Limb (tissue), 2 donors: ENCODE results near the gene MERTK.
"Not testable (repeated sequence)": the region's sequence is repeated elsewhere in the genome, so short reads cannot be mapped to it uniquely, and the experiment has no call there.

Source experiments
- DNase-seq, 2 donors: peaks; one replicate each; pipeline ENCODE4 v3.0.0-alpha.2; 2016; ENCODE audit errors: extremely low spot score in 2 of 2

MERTK gene

DNA sequence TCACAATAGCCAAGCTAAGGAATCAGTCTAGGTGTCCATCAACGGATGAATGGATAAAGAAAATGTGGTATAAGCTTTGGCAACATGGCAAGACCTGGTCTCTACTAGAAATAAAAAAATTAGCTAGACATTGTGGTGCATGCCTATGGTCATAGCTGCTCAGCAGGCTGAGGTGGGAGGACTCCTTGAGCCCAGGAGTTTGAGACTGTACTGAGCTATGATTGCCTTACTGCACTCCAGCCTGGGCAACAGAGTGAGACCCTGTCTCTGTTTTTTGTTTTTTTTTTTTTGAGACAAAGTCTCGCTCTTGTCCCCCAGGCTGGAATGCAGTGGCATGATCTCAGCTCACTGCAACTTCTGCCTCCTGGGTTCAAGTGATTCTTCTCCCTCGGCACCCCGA is 11.6 kb downstream of the MERTK start:
- not testable (repeated sequence) for DNase-seq

DNA sequence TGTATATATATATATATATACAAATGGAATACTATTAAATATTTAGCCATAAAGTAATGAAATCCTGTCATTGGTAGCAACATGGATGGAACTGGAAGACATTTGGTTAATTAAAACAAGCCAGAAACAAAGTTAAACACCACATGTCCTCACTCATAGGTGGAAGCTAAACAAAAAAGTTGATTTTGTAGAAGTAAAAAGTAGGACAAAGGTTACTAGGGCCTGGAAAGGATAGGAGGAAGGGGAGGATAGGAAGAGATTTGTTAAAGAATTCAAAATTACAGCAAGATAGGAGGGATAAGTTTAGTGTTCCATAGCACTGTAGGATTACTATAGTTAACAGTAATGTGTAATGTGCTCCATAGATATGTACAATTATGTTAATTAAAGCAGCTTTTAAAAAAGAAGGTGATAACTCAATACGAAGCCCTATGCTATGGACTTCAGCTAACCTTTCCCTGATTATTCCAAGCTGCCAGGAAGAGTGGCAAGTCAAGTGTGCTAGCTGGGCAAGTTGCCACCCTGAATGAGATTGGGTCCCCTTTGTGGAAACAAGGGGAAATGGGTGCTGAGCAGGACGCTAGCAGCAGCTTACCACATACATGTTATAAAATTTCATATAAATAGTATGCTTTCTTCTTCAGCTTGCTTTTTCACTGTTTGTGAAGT is 12.3 kb downstream of the MERTK start:
- DNase-seq, result no peak

DNA sequence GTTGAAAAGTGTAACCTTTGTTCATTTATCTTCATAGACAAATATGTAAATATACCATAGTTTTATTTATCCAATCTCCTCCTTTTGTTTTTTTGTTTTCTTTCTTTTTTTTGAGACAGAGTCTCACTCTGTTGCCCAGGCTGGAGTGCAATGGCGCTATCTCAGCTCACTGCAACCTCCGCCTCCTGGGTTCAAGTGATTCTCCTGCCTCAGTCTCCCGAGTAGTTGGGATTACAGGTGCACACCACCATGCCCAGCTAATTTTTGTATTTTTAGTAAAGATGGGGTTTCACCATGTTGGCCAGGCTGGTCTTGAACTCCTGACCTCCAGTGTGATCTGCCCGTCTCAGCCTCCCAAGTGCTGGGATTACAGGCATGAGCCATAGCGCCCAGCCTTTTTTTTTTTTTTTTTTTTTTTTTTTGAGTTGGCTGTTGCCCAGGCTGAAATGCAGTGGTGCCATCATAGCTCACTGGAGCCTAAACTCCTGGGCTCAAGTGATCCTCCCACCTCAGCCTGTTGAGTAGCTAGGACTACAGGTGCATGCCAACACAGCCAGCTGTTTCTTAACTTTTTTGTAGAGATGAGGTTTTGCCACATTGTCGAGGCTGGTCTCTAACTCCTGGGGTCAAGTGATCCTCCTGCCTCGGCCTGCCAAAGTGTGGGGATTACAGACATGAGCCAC is 13.0 kb downstream of the MERTK start:
- not testable (repeated sequence) for DNase-seq

DNA sequence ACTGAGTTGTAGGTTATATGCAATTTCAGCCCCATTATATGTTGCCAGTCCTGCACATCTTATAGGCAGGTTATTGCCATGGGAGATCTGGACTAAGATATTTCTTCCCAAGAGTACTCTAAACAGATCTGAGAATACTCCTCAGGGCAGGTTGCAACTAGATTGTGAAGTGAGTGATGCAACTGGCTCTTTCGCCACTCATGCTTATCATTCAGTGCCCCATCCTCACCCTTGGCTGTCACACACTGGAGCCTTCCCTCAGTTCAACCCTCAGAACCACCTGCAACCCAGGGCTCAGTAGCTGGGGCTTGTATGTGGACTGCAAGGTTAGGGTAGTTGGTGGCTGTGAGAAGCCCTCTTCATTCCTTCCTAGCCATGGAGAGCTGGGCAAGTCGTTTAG is 14.1 kb downstream of the MERTK start:
- DNase-seq, result no peak

- DNase-seq, result no peak
Observed at GRCh38 chr2:111917106-111917505, 18.7 kb downstream of the MERTK start.

DNA sequence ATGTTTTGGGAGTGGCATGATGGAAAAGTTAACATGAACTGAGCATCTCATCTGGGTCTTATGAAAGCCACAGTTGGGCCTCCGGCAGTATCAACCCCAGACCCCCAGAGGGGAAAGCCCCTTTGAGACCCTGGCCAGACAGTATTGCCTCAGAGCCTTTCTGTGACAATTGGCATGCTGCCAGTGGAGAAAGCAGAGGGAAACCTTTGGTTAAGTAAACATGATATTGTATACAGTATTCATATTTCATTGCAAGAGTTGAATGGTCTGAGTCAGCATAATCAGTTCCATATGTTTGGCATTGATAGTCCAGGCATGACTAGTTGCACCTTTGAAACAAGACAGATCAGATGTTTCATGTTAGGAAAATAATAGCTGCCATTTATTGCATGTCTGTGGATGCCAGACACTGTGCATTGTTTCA is 20.0 kb downstream of the MERTK start:
- peak; percentile 69 to 82 for DNase-seq

DNA sequence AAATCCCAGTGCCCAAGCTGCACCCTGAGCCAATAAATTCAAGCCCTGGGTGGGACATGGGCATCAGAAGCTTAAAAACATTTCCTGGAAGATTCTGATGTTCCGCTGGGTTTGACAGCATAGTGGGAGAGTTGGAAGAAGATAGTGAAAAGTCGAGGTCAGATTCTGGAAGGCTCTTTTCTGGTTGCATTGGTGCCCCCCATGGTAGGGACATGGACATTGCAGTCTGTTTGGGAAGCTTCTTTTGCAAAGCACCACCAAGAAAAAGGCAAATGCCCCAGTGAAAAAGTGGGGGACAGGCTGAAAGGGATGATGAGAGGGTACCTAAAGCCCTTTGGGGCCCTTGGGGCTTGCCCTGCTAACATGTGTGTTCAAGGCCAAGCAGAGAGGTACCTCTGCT is 21.0 kb downstream of the MERTK start:
- DNase-seq, result no peak

DNA sequence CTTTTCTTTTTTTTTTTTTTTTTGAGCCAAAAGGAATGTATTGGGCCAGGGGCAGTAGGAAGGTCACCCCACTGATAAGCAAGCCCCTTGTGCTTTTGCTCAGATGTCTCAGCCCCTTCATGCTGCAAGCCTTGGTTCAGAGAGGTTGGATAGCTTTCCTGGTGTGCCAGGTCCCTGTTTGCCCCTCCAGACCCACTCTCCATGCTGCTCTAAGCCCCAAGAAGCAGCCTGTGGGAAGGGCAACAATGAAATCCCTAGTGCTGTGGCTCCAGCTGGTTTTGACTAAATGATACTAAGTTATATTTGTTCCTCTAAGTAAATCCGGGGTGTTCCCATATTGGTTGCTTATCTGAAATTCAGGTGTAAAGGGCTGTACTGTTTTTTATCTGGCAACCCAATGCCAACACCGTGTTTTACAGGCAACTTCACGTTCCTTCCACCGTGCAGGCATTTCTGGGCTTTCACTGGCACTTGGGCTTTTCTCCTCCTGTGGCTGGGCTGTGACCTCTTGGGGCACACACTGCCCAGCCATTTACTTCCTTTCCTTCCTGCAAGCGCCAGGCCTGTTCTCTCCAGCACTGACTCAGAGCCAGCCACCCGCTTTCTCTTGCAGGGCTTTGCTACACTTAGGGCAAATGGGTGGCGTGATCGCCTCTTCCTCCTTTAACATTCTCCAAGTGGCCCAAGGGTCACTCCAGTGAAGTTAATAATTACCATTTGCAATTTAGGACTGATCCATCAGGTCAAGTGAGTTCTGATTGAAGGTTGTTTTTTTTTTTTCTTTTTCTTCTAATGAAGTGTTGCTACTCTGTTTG is 21.6 kb downstream of the MERTK start:
- no peak for DNase-seq

GRCh38 chr2:111923276-111923804 is 24.9 kb downstream of the MERTK start:
- DNase-seq, result peak; percentile 60 to 63

DNA sequence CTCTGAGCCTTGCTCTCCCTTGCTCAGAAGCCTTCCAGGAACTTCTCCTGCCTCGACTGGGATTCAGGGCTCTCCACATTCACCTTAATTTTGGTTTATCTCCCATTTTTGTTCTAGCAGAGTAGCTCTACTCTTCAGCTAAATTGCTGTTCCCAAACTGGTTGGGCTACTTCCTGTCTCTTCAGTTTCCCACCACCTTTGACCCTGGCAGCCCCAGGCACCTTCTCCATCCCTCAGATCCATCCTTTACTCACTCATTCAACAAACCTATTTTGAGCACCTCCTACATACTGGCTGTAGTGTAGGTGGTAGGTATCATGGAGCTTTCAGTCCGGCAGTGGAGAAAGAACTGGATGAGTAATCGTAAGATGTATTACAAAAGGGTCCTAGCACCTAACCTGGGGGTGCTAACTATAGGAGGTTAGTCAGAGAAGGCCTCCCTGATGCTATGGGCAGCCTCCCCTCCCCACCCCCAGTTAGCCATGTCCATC is 26.3 kb downstream of the MERTK start:
- no peak for DNase-seq

- DNase-seq, result no peak
Observed at GRCh38 chr2:111927723-111928122, 29.3 kb downstream of the MERTK start.

DNA sequence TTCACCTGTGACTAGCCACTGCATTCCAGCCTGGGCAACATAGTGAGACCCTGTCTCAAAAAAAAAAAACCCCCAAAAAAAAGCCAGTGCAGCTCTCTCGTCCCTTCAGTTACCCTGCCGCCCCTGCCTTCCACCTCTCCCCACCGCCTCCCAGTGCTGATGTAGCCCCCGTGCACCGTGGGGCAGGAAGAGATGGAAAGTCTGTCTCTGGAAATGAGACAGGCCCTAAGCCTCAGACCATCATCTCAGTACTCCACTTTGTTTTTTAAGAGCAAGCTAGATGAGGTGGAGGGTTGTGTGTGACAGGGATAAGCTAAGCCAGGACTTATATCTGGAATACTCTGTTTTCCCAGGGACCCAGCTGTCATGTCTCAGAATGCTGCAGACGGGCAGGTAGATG is 32.0 kb downstream of the MERTK start:
- DNase-seq, result no peak

DNA sequence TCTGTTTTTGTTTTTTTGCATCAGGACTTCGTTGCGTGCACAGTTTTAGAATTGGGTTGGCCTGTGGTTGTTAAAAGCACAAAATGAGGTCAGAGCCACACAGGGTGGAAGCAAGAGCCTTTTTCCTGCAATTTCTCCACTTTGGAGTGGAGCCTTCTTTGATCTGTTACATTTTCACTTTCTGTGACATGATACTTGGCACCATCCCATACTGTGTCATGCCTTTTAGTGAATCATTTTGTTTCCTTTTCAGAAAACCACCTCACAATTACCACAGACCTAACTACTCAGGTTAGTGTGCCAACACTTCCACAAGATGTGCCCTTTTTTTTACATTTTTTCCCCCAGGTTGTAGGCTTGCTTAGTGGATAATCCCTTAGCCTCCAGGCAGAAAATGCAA is 32.5 kb downstream of the MERTK start:
- no peak for DNase-seq

DNA sequence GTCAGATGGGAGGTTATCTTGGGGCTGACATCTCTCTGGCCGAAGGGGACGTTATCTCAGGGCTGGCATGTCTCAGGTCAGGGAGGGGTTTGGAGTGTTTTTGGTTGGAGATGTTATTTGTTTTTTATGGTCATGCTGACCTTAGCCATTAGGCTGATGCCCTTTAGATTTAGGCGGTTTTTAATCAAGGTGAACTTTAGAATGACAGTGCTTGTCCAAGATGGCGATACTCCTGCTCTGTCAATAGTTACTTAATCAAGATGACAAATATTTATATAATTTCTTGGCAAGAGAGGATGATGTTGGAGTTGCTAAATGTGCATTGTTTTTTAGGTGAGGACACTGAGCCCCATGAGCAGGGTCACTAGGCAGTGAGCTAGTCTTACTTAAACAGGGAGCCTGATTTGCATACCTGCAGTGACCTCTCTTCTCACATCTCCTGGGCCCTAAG is 34.5 kb downstream of the MERTK start:
- DNase-seq, result no peak

DNA sequence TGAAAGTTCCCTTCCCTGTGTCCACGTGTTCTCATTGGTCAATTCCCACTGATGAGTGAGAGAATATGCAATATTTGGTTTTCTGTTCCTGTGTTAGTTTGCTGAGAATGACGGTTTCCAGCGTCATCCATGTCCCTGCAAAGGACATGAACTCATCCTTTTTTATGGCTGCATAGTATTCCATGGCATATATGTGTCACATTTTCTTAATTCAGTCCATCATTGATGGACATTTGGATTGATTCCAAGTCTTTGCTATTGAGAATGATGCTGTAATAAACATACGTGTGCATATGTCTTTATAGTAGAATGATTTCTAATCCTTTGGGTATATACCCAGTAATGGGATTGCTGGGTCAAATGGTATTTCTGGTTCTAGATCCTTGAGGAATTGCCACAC is 35.5 kb downstream of the MERTK start:
- DNase-seq, result not testable (repeated sequence)

GRCh38 chr2:111936881-111937280 is 38.5 kb downstream of the MERTK start:
- DNase-seq, result no peak

DNA sequence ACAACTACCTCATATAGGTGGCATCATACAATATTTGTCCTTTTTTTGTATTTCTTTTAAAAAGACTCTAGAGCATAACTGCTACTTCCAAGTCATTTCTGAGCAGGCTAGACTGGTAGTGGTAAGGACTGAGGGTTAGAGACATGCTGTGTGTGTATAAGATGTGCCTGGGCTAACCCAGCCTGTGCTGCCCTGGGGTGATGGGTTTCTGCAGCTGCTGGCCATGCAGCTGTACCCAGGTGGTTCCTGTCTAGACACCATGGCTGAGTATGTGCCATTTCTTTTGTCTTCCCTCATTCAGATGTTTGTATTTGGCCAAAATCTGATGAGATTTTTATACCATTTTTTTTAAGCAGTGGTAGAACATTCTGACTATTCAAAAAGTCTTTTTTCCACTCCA is 40.0 kb downstream of the MERTK start:
- no peak for DNase-seq

GRCh38 chr2:111940333-111941196 is 42.2 kb downstream of the MERTK start:
- DNase-seq, result no peak

- no peak for DNase-seq
Observed at GRCh38 chr2:111941531-111941930, 43.1 kb downstream of the MERTK start.

DNA sequence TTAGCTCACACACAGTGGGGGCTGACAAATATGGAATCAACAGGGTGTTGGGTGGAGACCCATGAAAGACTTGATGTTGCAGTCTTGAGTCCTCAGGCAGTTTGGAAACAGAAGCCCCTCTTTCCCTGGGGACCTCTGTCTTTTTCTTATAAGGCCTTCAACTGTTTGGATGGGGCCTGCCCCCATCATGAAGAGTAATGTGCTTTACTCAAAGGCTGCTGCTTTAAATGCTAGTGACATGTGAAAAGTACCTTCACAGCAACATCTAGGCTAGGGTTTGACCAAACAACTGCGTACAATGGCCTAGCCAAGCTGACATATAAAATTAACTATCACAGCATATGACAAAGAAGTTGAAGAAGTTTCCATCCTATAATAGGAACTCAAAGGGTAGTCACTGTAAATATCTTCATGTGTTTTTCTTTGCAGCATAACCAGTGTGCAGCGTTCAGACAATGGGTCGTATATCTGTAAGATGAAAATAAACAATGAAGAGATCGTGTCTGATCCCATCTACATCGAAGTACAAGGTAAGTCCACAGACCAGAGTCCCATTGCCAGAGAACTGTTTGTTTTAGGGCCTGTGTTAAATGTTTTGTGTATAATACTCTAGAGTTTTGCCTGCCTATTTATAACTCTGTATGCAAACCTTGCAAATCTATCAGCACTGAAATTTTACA is 46.3 kb downstream of the MERTK start:
- no peak for DNase-seq
